ENCODE measurements around the gene CHD9NB.

DNA sequence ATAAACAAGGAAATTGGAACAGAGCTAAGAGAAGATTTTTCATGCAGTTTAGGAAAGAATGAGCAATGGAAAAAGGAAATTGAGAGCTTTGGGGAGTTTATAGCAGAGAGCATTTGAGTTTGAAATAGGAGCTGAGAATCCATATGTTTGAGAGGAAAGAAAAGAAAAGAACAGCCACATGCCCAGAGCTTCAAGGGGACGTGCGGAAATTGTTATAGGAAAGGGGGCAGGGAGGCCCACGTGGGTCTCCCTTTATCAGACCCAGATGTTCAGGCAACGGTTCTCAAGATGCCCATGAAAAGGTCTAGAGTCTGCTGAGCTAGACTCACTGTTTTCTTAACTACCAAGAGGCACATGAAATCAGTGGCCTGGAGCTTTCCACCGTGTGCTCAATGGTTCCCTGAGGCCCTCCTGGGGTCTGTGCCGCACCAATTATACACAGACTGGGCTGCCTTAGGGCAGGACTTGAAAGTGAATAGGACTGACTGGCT is 33.3 kb upstream of the CHD9NB start:
- TF ChIP-seq NFIC (IDR thresholded peaks at IDR 0.05; ENCODE audit: low read depth, low read length) (no peak), BCL11A (IDR thresholded peaks at IDR 0.05; ENCODE audit: low read depth, low read length) (no peak), FOXM1 (IDR thresholded peaks at IDR 0.05; ENCODE audit: low read depth, low read length) (no peak), BRCA1 (IDR thresholded peaks at IDR 0.05; ENCODE audit: low read depth, low read length) (no peak), POLR2A (IDR thresholded peaks at IDR 0.05; ENCODE audit: low read depth, low read length) (no peak)
- TF ChIP-seq, protein P1, sequence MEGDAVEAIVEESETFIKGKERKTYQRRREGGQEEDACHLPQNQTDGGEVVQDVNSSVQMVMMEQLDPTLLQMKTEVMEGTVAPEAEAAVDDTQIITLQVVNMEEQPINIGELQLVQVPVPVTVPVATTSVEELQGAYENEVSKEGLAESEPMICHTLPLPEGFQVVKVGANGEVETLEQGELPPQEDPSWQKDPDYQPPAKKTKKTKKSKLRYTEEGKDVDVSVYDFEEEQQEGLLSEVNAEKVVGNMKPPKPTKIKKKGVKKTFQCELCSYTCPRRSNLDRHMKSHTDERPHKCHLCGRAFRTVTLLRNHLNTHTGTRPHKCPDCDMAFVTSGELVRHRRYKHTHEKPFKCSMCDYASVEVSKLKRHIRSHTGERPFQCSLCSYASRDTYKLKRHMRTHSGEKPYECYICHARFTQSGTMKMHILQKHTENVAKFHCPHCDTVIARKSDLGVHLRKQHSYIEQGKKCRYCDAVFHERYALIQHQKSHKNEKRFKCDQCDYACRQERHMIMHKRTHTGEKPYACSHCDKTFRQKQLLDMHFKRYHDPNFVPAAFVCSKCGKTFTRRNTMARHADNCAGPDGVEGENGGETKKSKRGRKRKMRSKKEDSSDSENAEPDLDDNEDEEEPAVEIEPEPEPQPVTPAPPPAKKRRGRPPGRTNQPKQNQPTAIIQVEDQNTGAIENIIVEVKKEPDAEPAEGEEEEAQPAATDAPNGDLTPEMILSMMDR (IDR thresholded peaks at IDR 0.05 in 2 of 3, conservative IDR thresholded peaks at IDR 0.05 in 1 of 3; ENCODE audit: control insufficient read depth in 2 of 3, extremely low read depth in 1 of 3, insufficient read depth in 1 of 3, low read depth in 3 of 3, low read length in 3 of 3), result no peak

All from GM12878 (cell line).